Psoas muscle (tissue), 8 donors: Measurements from ENCODE around the gene ERMARD. TPM values are rescaled to one million over a fixed set of nuclear protein-coding genes. Genes with fewer than 3 reads are reported as not detected.

ENCODE experiments used
- ATAC-seq, 4 donors: fragments of 200-7000 bp; cut with Tn5 transposase; one replicate each; pipeline ENCODE4 v1.9.1; 2020; ENCODE audit warnings: moderate library complexity in 3 of 4, mild to moderate bottlenecking in 2 of 4
- DNase-seq, 2 donors: peaks; one replicate each; pipeline ENCODE4 v3.0.0-alpha.2; 2020
- H3K27ac ChIP-seq: fragments of 200-600 bp; one replicate; pipeline ENCODE4 v1.8.0; 2022
- H3K27me3 ChIP-seq, 3 donors: fragments of 200-600 bp in 1 of 3; one replicate each; pipeline versions ENCODE4 v1.6.1 to v1.8.0; 2013 to 2022; ENCODE audit warnings: low read length in 2 of 3, mild to moderate bottlenecking in 2 of 3, moderate library complexity in 1 of 3; ENCODE audit not compliant: insufficient read depth in 3 of 3
- H3K36me3 ChIP-seq, 2 donors: fragments of 200-600 bp in 1 of 2; one replicate each; pipeline versions ENCODE4 v1.6.1 to v1.8.0; 2013 to 2022; ENCODE audit warnings: low read depth in 1 of 2, mild to moderate bottlenecking in 1 of 2, moderate library complexity in 1 of 2; ENCODE audit not compliant: insufficient read depth in 1 of 2
- H3K4me1 ChIP-seq: fragments of 200-600 bp; one replicate; pipeline ENCODE4 v1.8.0; 2022
- H3K4me3 ChIP-seq: fragments of 200-600 bp; one replicate; pipeline ENCODE4 v1.8.0; 2022; ENCODE audit warnings: mild to moderate bottlenecking
- H3K9me3 ChIP-seq: fragments of 200-600 bp; one replicate; pipeline ENCODE4 v1.8.0; 2022
- WGBS, 3 donors: extraction: QIAGEN DNeasy Blood & Tissue Kit; methylation state at CpG; one replicate each; pipeline versions ENCODE4 v1.1.6 to v1.1.7; 2013; 5-methylcytosine and 5-hydroxymethylcytosine counted together
- intact Hi-C, 2 donors: fragments of 100-400 bp; cut with DNase I; formaldehyde crosslinking; loops; one replicate each; pipeline versions ENCODE4 v1.11.0 to v1.14.2; 2022
- polyA plus RNA-seq, 3 donors: library from polyadenylated mRNA; stranded (reverse); fragments of 200-250 nt; gene quantifications; one replicate each; pipeline ENCODE4 v1.2.3, GENCODE V29; 2013
- total RNA-seq, 4 donors: library from RNA; stranded (reverse); fragmentation: NEBNext Ultra II Directional in 2 of 4; extraction: Animal tissue kit (Norgen Biotek cat#: 25700) in 2 of 4; gene quantifications; one replicate each; pipeline versions ENCODE4 v1.2.1 to v1.2.4, GENCODE V29; 2021 to 2023
- TF ChIP-seq, protein P1 (sequence below): fragments of 200-600 bp; IDR thresholded peaks from one replicate; pipeline ENCODE4 v1.8.0; 2022; ENCODE audit warnings: antibody characterized with exemption
- donor health status: healthy with polysubstance abuse.
- donor health status: DM: no; HTN: no; CAD: no; lungs with moderate emphysema.
- donor health status: Bipolar disorder and iron deficiency.
- donor health status: healthy.
- donor health status: DM: yes; HTN: yes; CAD: no.
- donor health status: DM: no; HTN: no; CAD: no.
- donor health status: DM: no; HTN: no; CAD: no.
- donor health status: DM: yes; HTN: yes; CAD: no.

The ERMARD gene
- total and polyA plus RNA-seq, 7 donors = 7.9 to 13.3 (median 11.4) TPM

GRCh38 chr6:169794317-169795055 lies 43.1 kb downstream of the ERMARD start:
- Histone ChIP-seq H3K36me3 (no peaks in the 10 kb centered on the region), H3K27me3 (peaks cover 0 to 7% (median 2%) of the 10 kb centered on the region in 3 donors), H3K27ac (no peak overlapping the region), H3K4me1 (peaks cover 14% of the 10 kb centered on the region), H3K9me3 (no peaks in the 10 kb centered on the region), H3K4me3 (no peak overlapping the region)
- no peak for DNase-seq
- TF ChIP-seq, protein P1, sequence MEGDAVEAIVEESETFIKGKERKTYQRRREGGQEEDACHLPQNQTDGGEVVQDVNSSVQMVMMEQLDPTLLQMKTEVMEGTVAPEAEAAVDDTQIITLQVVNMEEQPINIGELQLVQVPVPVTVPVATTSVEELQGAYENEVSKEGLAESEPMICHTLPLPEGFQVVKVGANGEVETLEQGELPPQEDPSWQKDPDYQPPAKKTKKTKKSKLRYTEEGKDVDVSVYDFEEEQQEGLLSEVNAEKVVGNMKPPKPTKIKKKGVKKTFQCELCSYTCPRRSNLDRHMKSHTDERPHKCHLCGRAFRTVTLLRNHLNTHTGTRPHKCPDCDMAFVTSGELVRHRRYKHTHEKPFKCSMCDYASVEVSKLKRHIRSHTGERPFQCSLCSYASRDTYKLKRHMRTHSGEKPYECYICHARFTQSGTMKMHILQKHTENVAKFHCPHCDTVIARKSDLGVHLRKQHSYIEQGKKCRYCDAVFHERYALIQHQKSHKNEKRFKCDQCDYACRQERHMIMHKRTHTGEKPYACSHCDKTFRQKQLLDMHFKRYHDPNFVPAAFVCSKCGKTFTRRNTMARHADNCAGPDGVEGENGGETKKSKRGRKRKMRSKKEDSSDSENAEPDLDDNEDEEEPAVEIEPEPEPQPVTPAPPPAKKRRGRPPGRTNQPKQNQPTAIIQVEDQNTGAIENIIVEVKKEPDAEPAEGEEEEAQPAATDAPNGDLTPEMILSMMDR = no peak
- intact Hi-C loops = loop anchor here in 1 of 2 donors (5.0 kb wide), 1 partner anchor 733 kb away; no protein-coding TSS in a partner anchor
- WGBS, 3 donors = 69 to 79% (median 78%) methylated on average over 13 of the region's 13 CpGs
- ATAC-seq = no peak

- H3K27me3 ChIP-seq = peaks cover 0 to 7% (median 2%) of the 10 kb centered on the region in 3 donors
- H3K36me3 ChIP-seq = no peaks in the 10 kb centered on the region
- H3K4me3 ChIP-seq = no peak overlapping the region
- TF ChIP-seq, protein P1 = no peak
- 58 to 72% (median 70%) methylated on average over 2 of the region's 2 CpGs for WGBS, 3 donors
- intact Hi-C loops = no loop called here
- ATAC-seq (no peak), DNase-seq (no peak)
- no peak overlapping the region for H3K27ac ChIP-seq
- no peaks in the 10 kb centered on the region for H3K9me3 ChIP-seq
- peaks cover 10% of the 10 kb centered on the region for H3K4me1 ChIP-seq
These were observed 43.8 kb downstream of the ERMARD start for GRCh38 chr6:169795196-169795595.

- WGBS, 3 donors = 61 to 73% (median 72%) methylated on average over 10 of the region's 10 CpGs
- DNase-seq (no peak), ATAC-seq (no peak)
- H3K27me3 ChIP-seq = peaks cover 0 to 17% (median 2%) of the 10 kb centered on the region in 3 donors
- TF ChIP-seq, protein P1 = no peak
- no peaks in the 10 kb centered on the region for H3K36me3 ChIP-seq
- H3K9me3 ChIP-seq = no peaks in the 10 kb centered on the region
- no peak overlapping the region for H3K4me3 ChIP-seq
- intact Hi-C loops = no loop called here
- H3K4me1 ChIP-seq = no peaks in the 10 kb centered on the region
- no peak overlapping the region for H3K27ac ChIP-seq
These were observed 47.5 kb downstream of the ERMARD start for GRCh38 chr6:169798764-169799473.

- ATAC-seq = no peak
- H3K36me3 ChIP-seq = no peaks in the 10 kb centered on the region
- no peaks in the 10 kb centered on the region for H3K9me3 ChIP-seq
- TF ChIP-seq, protein P1 = no peak
- intact Hi-C loops = no loop called here
- no peak for DNase-seq
- peaks cover 0 to 18% (median 0%) of the 10 kb centered on the region in 3 donors for H3K27me3 ChIP-seq
- no peak overlapping the region for H3K27ac ChIP-seq
- no peaks in the 10 kb centered on the region for H3K4me1 ChIP-seq
- 84 to 89% (median 86%) methylated on average over 7 of the region's 7 CpGs for WGBS, 3 donors
- H3K4me3 ChIP-seq = no peak overlapping the region
These were observed 48.1 kb downstream of the ERMARD start for GRCh38 chr6:169799474-169799926.
